Loucy (cell line): ENCODE data around the gene SHROOM3.

Source experiments
- EZH2phosphoT487 ChIP-seq: fragments of 200-600 bp; IDR thresholded peaks from 2 replicates; pipeline ENCODE4 v1.6.1; 2018; ENCODE audit warnings: antibody characterized with exemption, mild to moderate bottlenecking, moderate library complexity, borderline replicate concordance
- TF ChIP-seq, protein P1 (sequence below): fragments of 200-600 bp; sonication (generic); conservative IDR thresholded peaks from 2 replicates; pipeline ENCODE4 v1.5.1; 2014; ENCODE audit warnings: mild to moderate bottlenecking, antibody characterized with exemption, low read length

DNA sequence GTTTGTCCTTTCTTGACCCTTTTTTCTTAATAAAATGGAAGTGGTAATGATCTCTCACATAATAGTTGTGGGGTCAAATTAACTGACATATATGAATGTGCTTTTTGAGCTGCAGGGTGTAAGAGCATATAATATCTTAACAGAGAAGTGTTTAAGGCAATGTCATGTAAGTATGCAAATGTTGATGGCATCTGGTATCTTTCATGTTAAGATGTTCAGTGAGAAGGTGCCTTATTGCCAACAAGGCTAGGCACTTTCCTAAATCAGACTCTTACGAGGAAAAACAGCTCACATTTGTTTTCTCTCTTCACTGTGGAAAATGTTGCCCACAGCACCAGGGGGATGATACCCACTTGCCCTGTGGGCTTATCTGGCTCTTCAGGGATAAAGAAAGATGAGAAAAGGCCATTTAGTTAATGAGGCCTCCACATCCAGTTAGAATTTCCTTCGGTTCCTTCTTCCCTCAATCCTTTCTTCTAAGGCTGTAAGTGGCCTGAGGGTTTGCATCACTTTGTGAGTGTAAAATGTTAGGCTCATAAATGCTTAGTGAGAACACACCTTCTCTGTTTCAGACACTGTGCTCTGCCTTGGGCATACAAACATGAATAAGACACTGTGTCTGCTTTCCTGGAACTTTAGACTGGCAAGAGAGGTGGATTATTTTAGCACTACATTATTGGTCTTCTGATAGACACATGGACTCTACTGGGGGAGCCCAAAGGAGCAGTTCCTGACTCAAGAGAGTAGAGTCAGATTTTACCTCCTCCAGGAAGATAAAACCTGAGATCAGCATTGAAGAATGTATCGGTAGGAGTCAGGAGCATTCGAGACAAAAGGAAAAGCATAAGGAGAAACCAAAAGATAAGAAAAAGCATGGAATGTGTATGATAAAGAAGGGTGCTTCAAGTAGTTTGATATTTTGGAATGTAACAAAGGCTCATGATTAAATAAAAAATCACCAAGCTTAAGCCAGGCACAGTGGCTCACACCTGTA lies 327.4 kb downstream of the SHROOM3 start:
- TF ChIP-seq, protein P1, sequence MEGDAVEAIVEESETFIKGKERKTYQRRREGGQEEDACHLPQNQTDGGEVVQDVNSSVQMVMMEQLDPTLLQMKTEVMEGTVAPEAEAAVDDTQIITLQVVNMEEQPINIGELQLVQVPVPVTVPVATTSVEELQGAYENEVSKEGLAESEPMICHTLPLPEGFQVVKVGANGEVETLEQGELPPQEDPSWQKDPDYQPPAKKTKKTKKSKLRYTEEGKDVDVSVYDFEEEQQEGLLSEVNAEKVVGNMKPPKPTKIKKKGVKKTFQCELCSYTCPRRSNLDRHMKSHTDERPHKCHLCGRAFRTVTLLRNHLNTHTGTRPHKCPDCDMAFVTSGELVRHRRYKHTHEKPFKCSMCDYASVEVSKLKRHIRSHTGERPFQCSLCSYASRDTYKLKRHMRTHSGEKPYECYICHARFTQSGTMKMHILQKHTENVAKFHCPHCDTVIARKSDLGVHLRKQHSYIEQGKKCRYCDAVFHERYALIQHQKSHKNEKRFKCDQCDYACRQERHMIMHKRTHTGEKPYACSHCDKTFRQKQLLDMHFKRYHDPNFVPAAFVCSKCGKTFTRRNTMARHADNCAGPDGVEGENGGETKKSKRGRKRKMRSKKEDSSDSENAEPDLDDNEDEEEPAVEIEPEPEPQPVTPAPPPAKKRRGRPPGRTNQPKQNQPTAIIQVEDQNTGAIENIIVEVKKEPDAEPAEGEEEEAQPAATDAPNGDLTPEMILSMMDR, result no peak
- TF ChIP-seq EZH2phosphoT487, result no peak
